Activated CD4-positive, alpha-beta T cell treated with anti-CD3 and anti-CD28 coated beads for 24 hours (primary cell): Measurements from ENCODE around the gene AUP1.
A peak's percentile ranks its signal among the peaks of the same experiment; 100 is the strongest.

ENCODE experiments used
- DNase-seq, 2 donors: peaks; one replicate each; pipeline ENCODE4 v3.0.0-alpha.2; 2020; ENCODE audit warnings: low read depth in 2 of 2

Gene AUP1

DNA sequence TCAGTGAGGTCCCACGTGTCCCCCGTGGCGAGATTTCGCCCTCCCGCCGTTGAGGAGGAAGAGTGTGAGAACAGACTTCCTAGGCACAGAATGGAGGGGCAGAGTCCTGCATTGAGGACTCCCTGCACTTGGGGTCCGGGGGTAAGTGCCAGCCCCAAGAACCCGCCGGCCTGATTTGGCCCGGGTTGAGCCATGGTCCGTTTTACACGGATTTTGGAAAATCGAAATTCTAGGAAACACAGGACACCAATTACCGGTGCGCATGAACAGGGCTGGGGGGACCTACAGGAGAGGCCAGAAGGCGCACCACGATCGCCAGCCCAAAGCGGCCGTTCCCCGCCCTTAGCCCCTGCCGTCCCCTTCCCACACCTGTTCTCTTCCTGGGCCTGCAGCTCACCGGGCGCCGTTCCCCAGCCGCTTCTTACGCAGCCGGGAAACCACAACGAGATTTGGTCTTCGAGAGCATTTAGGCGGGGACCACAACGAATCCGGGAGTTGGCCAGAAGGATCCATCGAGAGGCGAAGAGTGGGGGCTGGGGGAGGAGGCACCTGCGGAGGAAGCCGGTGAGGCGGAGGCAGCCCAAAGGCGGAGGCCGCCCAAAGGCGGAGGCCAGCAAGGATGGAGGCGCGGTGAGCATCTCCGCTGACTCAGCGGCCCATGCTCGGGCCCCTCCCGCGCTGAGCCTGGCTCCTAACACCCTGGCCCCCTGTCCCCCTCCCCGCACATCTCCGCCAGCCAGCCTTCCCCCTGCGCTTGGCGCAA lies 15.7 kb downstream of the AUP1 start:
- DNase-seq = no peak

DNA sequence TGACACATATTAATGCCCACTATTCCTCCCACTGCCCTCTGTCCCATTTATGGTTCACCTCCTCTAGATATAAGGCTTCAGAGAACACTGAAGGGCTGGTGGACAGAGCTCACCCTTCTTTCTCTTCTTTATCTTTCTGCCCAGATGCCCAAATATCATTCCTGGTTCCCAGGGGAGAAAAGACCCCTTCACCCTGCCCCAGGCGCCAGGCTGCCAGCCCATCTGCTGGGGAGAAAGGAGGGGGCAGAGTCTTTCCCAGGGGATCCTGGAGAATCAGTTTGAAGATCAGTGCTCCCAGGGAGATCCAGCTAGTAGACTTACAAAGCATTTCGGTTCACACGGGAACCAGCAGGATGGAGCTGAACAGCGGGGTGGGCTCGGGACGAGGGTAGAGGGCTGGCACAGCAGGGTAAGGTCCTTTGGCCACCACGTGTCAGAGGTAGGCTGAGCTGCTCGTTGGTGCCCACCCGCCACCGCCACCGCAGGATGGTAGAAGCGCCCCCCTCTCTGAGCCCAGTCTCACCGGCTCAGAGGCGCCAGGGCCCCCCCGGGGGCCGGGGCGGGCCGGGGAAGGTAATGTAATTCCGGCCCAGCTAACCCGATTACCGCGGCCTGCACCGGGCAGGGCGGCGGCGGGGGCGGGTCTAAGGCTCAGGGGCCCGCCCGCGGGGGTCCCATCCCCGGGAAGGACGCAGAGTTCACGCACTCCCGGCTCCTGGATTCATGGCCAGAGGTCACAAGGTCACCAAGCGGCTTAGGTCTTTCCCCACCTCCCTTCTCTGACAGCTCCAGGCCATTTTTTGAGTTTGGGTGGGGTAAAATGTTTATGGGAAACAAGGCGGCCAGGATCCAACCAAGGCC lies 16.5 kb downstream of the AUP1 start:
- DNase-seq = no peak

GRCh38 chr2:74511104-74511989 lies 18.2 kb downstream of the AUP1 start:
- DNase-seq = no peak

GRCh38 chr2:74510272-74510671 lies 19.2 kb downstream of the AUP1 start:
- no peak for DNase-seq

- DNase-seq = no peak
Measured at GRCh38 chr2:74507926-74508520, 21.5 kb downstream of the AUP1 start.

GRCh38 chr2:74507145-74507925 lies 22.2 kb downstream of the AUP1 start, which contains the start of gene PCGF1:
PCGF1 (minus strand) TSS chr2:74507695; CDS start chr2:74507668, 27 bp downstream.
- peak; percentile 99 for DNase-seq

DNA sequence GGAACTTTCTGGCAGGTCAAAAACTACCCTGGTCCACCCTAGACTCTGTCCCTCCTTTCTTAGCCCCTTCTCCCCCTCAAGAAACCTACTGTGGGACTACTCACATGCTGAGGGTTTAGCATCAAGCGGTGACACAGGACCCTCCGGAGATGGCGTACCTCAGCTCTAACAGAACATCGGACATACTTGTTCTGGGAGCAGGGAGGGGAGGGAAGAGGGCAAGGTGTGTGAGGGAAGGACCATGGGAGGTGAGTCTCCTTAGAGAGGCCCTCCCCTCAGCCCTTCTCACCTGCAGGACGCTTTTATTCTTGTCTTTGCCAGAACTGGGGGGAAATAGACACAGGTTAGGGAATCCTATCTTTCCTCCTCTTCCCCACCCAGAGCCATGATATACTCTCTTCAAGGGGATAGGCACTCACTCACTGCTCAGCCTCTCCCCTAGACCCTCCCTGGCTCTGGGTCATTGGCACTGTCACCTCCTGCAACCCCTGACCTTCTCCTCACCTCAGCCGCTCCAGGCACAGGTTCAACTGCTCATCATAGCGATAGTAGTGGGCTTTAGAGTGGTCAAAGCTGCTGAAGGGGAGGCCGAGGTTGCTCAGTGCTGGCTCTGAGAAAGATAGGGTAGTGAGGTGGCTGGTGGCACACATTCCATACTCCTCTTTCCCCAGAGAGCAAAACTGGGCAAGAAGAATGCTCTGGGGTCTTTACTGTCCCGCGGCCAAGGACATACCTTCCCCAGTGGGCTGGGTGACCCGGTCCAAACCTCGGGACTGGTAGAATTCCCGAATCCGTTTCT lies 23.9 kb downstream of the AUP1 start:
- DNase-seq = no peak

DNA sequence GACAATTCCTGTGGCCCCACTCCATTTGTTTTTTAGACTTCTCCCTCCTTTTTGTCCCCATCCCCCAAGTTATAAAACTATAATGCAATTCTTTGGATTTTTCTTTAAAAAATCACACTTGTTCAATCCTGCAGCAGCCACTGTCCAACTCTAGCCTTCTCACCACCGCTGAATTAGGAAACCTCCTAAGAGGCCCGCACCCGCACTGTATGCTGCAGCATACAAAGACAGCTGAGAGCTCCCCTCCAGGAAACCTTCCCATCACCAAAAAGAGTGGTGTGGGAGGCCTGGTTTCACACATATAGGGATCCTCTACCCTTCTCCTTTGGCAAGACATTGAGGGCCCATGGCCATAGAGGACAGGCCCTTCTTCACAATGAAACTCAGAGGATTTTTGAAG lies 24.9 kb downstream of the AUP1 start:
- DNase-seq = no peak

DNA sequence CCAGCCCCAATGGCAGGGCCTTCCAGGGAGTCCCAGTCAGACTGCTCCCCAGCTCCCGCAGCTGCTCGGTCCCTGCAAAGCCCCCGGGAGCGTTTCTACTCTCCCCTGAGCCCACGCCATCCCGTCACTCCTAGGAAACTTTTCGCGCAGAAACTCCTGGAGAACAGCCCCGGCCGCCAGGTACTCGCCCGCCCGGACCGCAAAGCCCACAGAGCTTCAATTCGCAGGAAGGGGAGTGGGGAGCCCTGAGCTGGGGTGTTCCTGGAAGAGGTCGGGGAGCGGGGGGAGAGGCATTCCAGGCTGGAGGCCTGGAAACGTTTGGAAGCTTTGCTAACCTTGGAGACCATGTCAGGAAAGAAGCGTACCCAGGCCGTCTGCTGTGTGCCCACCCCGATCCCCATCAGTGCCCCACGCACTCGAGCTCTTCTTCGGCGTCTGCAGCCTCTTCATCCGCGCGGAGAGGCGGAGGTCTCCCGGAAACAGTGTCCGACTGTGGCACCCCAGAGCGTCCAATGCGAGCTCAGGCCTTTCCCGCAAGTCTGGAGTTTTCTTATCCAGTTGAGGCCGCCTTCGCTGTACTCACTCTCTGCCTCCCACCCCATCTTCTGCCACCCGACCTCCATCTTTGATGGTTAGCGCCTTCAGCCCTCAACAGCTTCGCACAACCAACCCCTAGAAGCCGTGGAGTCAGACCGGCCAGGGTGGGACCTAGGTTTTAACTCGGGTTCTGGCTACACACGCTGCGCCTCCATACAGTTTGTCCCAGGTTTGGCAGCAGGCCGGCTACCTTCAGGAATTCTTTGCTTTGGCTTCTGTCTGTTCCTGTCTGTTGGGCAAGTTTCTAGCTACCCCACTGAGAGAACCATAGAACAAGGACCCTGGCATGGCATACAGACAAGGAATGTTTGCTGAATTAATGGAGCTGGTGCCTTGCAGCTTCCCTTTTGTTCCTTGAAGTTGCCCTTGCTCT lies 25.7 kb downstream of the AUP1 start:
- no peak for DNase-seq

- no peak for DNase-seq
Measured at GRCh38 chr2:74502720-74503505, 26.6 kb downstream of the AUP1 start.

DNA sequence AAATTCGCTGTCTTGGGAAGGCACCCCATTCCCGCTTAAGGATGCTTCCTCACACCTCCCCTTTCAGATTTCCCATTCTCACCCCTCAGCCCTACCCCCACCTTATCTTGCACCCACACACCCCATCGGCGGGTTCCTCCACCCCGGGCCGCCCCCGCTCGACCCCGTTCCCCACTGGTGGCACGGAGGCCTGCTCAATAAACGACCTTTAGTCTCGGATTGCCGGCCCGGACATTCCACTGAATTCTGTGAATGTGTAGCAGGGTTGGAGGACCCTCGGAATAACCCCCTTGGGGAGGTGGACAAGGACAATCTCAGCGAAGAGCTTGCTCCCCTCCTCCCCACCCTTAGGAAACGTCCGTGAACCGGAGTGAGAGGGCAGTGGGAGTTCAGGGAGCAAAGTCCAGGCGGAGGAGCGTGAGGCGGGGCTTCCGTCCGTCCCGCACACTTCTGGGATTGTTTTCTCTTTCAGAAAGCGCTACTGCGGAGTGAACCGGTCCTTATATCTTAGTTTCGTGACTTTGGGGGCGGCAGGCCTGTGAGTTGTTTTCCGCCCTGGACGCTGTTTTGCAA lies 27.3 kb downstream of the AUP1 start:
- no peak for DNase-seq

DNA sequence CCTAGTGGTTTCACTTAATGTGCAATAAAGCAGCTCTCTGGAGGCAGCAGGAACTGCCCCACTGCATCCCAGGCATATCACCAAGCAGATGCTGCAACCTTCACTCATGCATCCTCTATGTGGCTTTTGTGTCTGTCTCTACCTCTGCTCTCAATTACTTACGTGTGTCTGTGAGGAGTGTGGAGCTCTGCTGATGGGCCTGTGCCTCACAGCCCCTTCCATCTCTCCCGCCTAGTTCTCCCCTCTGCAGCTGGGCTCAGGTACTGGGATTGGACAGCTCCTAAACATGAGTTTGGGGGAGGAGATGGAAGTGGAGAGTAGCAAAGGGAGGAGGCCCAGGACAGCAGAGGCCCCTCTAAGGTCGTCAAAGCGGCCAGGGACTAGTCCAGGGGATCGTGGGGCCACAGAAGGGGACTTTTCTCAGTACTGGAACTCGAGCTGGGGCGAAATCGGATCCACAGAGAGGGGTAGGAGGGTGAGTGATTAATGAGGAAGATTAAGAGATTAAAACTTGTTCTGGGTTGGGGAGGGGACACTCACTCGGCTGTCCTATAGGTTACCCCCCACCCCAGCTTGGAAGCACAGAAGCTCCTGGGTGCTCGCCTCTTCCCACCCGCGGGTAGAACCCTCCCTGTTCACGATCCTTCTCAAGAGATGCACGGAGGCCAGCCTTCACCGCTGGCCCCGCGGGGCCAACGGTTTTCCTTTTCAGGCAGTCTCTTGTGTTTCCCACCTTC lies 28.0 kb downstream of the AUP1 start:
- no peak for DNase-seq

DNA sequence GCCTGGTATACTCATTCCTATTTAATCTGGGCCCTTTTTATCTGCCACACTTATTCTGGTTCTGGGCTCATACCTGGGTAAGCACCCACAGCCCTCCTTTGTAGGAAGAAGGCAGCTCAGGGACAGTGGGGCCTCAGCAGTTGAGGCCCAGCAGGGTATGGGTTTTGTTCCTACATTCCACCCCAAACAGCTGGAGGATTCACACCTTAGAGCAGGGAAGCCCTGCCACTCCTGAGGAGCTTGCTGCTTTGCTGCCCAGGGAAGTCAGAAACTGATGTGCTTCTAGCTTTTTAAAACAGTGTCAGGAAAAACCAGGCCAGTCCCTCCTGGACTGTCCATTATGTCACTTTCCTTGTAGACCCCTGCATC lies 28.9 kb downstream of the AUP1 start:
- no peak for DNase-seq

- no peak for DNase-seq
Measured at GRCh38 chr2:74499940-74500577, 29.4 kb downstream of the AUP1 start.

DNA sequence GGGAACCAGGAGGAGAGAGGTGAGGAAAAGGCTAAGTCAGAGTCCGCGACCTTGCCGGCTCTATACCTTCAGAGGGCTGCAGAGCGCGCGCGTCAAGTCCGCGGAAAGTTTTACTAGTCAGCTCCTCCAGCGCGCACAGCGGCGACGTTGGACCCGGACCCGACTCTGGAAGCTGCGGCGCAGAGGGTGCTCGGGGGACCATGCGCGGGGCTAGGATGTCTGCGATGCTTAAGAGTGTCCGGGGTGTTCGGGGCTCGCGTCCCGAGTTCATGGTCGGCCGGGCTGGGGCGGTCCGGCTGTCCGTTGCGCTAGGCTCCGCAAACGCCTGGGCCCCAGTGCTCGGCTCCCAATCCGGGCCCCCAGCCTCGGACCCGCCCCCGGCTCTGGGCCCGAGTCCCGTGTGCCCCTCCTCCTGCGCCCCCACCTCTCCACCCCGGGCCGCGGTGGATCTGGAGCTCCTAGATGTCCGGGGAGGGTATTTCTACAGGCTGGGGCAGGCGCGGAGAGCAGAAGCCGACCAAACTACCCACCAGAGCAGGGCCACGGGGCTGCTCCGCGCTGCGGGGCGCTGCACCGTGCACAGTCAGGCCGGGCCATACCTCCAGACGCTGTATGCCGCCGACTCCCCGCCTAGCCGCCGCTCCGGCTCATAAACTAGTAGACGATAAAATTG lies 30.1 kb downstream of the AUP1 start, which contains the start of gene LBX2:
TSS of gene LBX2 (minus strand) at position 337 of the 673 bp plus-strand sequence. CDS start at position 271, 66 bp downstream.
- DNase-seq = no peak
